Fibroblast of mammary gland (primary cell): ENCODE data around the gene PACC1.

ENCODE experiments used
- DNase-seq: peaks from one replicate; pipeline ENCODE4 v3.0.0-alpha.2; 2010; ENCODE audit warnings: low read depth
- H3K4me3 ChIP-seq: 2 replicates; pipeline ENCODE4 v1.5.1; 2011; ENCODE audit warnings: low read depth, mild to moderate bottlenecking, low read length, moderate library complexity; ENCODE audit not compliant: control insufficient read depth
- TF ChIP-seq, protein P1 (sequence below): conservative IDR thresholded peaks from 2 replicates; pipeline ENCODE4 v1.5.1; 2011; ENCODE audit warnings: low read depth, low read length, inconsistent platforms; ENCODE audit not compliant: control insufficient read depth, insufficient read depth

The PACC1 gene

DNA sequence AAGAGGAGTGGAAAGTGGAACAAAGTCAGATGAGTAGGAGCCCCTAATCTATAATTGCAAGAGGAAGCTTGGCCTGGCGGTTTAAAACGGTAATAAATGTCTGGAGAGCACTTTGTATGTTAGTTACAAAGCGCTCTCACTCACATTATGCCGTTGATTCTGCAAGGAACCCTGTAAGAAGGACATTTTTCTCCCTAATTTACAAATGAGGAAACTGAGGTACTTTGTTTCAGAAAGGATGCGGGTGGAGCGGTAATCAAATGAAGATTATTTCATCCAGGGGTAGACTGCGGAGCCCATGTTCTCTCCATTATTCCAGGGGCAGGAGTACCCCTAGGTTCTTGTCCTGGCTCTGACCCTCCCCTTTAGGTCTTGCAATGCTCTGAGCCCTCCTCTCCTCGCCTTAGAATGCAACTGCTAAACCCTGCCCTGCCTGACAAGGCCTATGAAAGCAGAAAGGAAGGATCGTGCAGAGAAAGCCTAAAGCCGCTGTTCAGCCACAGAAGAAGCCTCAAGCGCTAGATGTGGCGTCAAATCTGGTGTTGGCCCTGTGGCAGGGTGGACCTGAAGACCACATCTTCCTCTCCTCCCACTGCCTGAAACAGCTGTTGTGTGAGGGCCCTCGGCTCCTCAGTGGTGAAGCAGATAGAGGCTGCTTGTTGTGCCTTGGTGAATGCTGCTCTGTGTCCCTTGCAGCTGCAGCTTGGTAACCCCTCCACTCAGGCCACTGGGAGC lies 588 bp upstream of the PACC1 start:
- no peak for DNase-seq
- TF ChIP-seq, protein P1, sequence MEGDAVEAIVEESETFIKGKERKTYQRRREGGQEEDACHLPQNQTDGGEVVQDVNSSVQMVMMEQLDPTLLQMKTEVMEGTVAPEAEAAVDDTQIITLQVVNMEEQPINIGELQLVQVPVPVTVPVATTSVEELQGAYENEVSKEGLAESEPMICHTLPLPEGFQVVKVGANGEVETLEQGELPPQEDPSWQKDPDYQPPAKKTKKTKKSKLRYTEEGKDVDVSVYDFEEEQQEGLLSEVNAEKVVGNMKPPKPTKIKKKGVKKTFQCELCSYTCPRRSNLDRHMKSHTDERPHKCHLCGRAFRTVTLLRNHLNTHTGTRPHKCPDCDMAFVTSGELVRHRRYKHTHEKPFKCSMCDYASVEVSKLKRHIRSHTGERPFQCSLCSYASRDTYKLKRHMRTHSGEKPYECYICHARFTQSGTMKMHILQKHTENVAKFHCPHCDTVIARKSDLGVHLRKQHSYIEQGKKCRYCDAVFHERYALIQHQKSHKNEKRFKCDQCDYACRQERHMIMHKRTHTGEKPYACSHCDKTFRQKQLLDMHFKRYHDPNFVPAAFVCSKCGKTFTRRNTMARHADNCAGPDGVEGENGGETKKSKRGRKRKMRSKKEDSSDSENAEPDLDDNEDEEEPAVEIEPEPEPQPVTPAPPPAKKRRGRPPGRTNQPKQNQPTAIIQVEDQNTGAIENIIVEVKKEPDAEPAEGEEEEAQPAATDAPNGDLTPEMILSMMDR = no peak
- H3K4me3 ChIP-seq = peak overlapping the region; percentile 85

DNA sequence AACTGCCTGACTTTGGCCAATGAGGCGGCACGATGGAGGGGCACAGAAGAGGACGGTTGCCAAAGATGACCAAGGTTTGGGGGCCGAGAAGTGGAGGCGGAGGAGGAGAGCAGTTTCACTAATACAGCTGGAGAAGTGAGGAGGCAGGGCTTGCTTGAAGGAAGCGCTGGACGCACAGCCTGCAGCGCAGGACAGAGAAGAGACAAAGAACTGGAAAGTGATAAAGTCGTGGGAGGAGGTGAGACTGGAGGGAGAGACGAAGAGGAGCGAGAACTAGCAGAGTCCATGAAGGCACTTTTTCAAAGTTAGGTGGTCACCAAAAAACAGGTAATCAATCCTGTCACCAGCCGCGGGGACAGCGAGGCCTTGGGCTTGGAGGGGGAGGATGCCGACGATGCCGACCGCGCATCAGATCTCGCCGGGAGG lies 771 bp downstream of the PACC1 start:
- DNase-seq = no peak
- peak overlapping the region; percentile 85 for H3K4me3 ChIP-seq
- TF ChIP-seq, protein P1 = no peak

DNA sequence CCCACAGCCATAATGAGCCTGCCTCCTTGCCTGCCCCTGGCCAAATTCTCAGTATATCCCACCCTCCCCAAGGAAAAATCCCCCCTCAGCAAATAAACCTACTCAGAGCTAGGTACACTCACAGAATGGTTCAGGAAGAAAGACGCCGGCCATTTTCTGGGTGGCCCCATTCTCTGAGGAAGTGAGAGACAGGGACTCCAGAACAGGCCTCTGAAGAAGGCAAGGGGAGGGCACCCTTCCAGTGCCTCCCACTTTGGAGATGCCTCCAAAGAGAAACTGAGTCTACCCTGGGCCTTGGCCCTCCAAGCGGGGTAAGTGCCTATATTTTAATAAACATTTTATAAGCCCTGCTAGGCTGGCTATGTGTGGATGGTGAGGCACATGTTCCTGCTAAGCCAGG lies 2.3 kb downstream of the PACC1 start:
- TF ChIP-seq, protein P1 = no peak
- H3K4me3 ChIP-seq = no peak overlapping the region
- no peak for DNase-seq

DNA sequence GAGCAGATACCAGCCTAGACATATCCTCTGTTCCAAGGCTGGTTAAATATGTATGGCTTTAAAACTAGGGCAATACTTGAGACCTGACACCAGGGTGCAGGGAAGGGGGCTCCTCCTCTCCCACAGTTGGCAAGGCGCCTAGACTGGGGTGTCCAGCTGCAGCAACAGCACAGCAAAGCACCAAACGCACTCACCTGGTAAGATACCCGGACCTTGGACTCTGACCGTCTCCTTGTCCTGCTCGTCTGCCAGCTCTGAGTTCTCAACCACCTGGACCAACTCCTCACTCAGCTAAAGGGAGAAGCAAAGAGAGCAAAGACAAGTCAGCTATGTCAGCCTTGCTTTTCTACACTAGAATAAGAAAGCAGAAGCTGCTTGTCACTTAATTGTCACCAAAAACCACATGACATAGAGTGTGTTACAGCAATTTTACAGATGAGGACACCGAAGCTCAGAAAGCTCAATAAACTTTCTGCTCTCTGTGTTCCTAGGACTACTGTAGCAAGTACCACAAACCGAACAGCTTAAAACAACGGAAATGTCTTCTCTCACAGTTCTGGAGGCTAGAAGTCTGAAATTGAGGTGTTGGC lies 4.4 kb downstream of the PACC1 start:
- H3K4me3 ChIP-seq = no peak overlapping the region
- TF ChIP-seq, protein P1 = no peak

DNA sequence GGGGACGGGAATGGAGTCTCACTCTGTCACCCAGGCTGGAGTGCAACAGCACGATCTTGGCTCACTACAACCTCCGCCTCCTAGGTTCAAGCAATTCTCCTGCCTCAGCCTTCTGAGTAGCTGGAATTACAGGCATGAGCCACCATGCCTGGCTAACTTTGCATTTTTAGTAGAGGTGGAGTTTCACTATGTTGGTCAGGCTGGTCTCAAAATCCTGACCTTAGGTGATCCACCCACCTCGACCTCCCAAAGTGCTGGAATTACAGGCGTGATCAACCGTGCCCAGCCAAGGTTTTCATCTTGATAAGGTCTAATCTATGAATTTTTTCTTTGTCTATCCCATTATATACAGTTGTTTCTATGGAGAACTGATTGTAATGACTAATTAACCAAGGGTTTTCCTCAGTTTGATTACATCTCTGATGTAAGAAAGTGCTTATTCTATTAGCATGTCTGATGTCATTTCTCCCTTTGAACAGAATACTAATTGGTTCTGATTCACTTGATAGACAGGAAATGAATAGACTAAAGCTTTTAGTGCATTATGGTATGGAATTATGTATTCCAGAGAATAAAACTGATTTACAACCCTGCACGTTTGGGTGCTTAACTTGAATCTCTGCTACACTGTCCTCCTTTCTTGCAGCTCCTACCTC lies 11.9 kb downstream of the PACC1 start:
- H3K4me3 ChIP-seq = no peak overlapping the region
- DNase-seq = peak; percentile 3
- TF ChIP-seq, protein P1 = no peak

More for the DNA sequence above, 4.4 kb downstream of the PACC1 start:
- DNase-seq = no peak

DNA sequence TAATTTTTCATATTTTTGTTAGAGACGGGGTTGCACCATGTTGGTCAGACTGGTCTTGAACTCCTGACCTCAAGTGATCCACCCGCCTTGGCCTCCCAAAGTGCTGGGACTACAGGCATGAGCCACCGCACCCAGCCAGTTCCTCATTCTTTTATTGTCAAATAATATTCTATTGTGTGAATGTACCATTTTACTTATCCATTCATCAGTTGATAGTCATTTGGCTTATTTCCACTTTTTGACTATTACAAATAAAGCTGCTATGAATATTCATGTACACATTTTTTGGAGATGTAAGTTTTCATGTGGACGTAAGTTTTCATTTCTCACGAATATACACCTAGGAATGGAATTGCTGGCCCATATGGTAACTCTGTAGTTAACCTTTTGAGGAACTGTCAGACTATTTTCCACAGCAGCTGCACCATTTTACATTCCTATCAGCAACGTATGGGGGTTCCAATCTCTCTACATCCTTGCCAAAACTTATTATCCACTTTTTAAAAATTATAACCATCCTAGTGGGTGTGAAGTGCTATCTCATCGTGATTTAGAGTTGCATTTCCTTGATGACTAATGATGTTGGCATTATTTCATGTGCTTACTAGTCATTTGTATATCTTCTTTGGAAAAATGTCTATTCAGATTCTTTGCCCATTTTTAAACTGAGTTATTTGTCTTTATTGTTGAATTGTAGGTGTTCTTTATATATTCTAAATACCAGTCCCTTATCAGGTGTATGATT lies 12.7 kb downstream of the PACC1 start:
- TF ChIP-seq, protein P1 = no peak
- no peak overlapping the region for H3K4me3 ChIP-seq
- peak; percentile 72 for DNase-seq
